ENCODE data around the gene BEAN1. TPM values are rescaled to one million over a fixed set of nuclear protein-coding genes. Genes with fewer than 3 reads are reported as not detected.
"Not testable (repeated sequence)": the region's sequence is repeated elsewhere in the genome, so short reads cannot be mapped to it uniquely, and the experiment has no call there.

Gene BEAN1
- polyA plus RNA-seq, 3 donors, result 0.10 to 0.34 (median 0.27) TPM

DNA sequence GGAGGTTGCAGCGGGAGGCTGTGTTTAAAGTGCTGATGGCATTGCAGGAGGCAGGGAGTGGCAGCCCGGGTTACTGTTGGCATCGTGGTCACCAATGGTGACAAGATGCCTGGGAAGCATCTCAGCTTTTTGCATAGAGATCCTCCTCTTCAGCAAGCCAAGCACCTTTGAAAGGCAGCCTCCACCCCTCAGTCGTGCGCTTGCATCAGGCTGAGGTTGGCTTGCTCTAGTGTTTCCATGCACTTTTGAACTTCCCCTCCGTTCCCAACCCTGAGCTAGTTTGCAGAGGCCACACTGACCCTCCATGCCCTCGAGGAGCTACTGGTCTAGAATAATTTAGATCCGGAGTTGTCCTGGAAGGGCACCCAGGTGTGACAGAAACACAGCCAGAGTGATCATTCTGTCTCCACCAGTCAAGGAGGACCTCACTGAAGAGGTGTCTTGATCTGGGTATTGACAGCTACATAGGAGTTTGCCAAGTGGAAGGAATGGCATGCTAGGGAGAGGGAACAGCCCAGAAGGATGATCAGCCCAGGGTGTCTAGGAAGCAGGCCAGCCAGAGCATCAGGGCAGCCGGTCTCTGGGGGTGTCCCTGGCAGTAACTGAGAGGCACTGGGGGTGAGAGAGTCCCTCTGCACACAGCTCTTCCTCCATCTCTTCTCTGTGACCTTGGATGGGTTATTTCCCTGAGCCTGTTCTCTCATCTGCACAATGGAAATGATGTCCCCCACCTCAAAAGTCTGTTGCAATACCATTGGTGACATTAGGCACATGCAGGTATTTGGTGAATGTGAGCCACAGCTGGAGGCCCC lies 7.7 kb downstream of the BEAN1 start:
- no peak overlapping the region for H3K27ac ChIP-seq (ENCODE audit: low read depth, low read length)
- WGBS, 3 donors, result 77 to 79% (median 78%) methylated on average over 9 of the region's 9 CpGs

DNA sequence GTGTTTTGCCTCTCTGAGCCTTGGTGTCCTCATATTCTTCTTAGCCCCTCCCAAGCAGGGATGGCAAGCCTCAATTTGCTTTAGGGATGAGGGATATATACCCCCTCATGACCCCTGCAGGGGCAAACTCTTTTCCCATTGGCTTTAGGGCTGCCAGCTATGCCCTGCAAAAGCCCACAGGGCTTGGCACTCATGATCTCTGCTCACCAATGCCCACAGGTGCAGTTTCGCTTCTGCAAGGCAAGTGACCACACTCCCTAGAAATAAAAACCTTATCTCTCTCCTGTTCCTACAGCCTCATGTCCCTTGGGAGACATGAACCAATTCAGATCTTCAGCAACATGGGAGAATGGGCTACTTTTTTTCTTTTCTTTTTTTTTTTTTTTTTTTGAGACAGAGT lies 8.8 kb downstream of the BEAN1 start:
- 96 to 100% (median 96%) methylated on average over 1 of the region's 1 CpG for WGBS, 3 donors
- no peak overlapping the region for H3K27ac ChIP-seq (ENCODE audit: low read depth, low read length)

DNA sequence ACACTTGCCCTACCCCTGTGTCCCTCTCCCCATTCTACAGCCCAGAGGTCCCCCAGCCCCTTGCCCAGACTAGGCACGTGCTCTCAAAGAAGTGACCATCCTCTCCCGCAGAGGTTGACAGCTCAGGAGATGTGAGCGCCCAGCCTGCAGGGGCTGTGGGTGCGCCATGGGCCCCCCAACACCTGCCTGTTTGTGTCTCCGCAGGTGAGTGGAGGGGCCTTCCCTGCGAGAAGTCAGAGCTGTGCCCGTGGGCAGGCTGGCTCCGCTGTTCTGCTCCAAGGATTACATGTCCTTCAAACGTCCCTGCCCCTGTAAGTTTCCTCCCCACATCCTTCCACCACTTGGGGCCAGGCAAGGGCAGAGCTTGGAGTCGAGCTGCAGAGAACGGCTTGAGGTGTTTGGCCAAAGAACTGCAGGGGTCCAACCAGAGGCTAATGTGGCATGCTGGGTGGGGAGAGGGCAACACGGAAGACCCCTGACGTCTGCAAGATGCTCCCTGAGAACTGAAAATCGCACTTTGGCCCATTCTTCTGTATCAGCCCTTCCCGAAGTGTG lies 10.4 kb downstream of the BEAN1 start:
- WGBS, 3 donors, result 68 to 76% (median 71%) methylated on average over 15 of the region's 15 CpGs
- H3K27ac ChIP-seq (ENCODE audit: low read depth, low read length), result no peak overlapping the region

DNA sequence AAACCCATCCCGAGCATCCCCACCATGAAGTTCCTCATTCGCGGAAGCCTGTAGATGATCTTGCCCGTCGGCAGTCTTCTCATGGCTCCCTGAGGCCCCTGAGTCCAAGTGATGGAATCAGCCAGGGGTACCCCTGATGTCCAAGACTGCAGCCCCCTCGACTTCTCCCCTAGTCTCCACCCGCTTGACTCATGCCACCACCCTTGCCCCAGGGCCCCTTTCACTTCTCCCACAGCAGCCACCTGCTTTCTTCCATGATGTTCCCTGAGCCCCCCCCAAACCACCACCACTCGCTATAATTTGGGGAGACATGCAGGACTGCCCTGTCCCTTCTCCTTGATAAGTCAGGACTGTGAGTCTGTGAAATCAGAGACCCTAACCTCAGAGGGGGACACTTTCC lies 11.4 kb downstream of the BEAN1 start:
- H3K27ac ChIP-seq (ENCODE audit: low read depth, low read length), result no peak overlapping the region
- WGBS, 3 donors, result 74 to 91% (median 86%) methylated on average over 8 of the region's 8 CpGs

DNA sequence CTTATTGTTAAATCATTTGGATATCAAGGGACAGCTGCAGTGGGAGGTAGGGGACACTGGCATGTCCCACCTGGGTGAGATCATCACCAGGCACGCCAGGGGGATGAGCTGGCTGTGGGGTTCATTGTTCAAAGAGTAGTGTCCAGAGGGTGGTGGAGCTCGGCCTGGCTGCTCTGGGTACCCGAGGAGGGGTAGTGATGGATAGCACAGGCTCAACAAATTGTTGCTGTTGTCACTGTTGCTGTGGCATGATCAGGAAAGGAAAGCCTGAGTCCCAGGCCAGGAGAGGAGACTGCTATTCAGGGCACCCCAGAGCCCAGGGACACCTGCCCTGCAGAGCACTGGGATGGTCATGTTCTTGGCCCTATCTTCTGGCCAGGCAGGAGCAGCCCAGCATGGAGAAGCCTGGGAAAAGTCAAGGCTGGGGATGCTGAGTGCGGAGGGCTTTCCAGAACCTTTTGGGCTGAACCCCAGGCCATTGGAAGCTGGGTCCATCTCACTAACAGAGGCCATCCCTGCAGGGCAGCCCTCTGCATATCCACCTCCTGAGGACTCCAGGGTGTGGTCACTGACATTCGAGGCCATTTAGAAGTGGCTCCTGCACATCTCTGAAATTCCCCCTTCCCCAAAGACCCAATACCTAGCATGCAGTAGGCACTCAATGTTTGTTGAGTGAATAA lies 12.1 kb downstream of the BEAN1 start:
- 58 to 86% (median 84%) methylated on average over 5 of the region's 5 CpGs for WGBS, 3 donors

DNA sequence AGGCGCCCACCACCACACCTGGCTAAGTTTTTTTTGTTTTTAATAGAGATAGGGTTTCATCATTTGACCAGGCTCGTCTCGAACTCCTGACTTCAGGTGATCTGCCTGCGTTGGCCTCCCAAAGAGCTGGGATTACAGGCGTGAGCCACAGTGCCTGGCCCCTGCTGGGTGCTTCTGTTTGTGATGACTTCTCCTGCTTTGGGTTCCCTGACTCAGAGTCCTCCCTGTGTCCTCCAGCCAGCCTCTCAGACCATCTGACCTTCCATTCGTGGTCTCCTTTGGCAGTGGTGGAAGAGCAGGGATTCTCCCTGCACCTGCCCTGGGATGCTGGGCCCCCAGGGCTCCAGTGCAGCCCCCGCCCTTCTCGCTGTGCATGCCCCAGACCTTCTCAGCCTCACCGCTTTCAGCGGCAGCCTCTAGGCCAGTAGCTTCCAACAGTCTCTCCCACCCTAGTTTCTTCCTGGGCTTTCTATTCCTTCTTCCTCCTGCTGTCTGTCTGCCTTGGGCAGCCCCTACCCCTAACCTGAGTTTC lies 13.2 kb downstream of the BEAN1 start:
- WGBS, 3 donors, result 73 to 91% (median 91%) methylated on average over 10 of the region's 10 CpGs
- no peak overlapping the region for H3K27ac ChIP-seq (ENCODE audit: low read depth, low read length)

More for the DNA sequence above, 12.1 kb downstream of the BEAN1 start:
- H3K27ac ChIP-seq (ENCODE audit: low read depth, low read length), result no peak overlapping the region

DNA sequence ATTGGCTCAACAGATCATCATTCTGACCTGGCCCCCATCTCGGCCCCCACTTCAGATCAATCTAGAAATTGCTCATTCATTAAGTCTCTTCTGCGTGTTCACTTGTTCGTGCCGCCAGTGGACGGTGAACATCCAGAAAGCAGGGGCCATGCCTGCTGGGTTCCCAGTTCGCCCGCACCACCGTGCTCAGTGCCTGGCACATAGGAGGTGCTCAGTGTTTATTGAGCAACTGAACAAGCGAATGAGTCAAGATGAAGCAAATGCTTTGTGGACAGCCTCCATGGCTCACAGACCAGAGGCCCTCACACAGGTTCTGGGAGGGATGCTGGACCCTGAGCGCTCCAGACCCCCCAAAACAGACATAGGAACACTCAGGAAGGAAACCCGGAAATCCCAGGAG lies 13.9 kb downstream of the BEAN1 start:
- no peak overlapping the region for H3K27ac ChIP-seq (ENCODE audit: low read depth, low read length)
- 80 to 91% (median 90%) methylated on average over 11 of the region's 11 CpGs for WGBS, 3 donors

DNA sequence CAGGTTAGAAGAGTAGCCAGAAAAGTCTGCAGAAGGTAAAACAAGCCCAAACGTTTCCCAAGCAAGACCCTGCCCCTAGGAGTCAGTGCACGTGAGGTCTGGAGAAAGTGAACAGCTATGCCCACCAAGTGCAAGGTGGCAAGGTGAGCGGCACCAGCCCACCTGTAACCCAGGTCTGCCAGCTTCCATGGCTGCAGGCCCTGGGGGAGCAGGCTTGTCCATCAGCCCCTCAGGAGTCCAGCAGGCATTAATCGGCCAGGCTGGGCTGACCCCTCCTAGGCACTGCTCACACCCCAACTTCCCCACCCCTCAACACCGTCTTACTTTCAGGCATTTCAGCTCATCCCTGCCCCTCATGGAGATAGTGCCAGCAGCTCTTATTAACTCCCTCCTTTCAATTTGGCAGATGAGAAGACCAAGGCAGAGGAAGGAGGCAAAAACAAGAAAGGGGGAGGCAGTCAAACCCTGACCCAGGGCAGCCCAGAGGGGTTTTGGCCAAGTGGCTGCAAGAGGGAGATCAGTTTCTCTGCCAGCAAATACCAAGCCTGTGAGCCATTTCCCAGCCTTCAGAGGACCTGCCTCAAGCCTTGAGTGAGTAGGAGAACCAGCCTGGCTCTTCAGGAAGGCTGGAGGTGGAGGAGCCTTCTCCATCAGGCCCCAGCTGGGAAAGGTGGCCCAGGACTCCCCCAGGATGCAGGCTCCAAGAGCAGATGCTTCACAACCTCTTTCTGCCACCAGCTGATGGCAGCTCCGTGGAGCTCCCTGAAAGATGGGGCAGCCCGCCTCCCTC lies 14.7 kb downstream of the BEAN1 start:
- H3K27ac ChIP-seq (ENCODE audit: low read depth, low read length), result no peak overlapping the region
- WGBS, 3 donors, result 64 to 79% (median 76%) methylated on average over 7 of the region's 7 CpGs

DNA sequence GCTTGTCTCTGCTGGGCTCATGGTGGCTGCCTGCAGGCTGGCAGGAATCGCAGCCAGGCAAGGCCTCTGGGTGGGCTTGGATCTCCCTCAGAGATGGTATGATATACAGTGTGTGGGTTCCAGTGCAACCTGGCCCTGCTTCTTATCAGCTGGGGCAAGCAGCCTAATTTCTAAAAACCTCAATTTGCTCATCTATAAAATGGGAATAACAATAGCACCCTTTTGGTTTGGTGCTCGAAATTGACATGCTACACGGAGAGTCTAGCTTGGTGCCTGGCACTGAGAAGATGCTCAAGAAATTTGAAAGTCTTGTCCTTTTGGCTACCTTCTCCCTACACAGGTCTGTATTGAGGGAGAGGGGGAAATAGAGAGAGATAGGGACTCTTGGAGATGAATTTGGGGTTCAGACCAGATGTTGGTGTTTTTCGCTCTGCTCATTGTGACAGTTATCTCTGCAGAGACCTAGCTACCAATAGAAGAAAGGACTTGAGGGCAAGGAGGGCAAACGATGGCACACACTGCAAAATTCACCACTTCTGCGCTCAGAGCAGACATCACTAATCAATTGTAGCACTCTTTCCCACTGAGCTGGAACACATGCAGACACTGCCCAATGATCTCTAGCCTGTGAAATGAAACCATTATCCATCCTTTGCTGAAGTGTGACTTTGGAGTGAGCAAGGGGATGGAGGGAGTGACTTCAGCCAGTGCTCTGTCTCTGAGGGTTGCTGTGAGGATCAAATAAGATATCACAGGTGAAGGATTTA lies 15.6 kb downstream of the BEAN1 start:
- no peak overlapping the region for H3K27ac ChIP-seq (ENCODE audit: low read depth, low read length)
- WGBS, 3 donors, result 69 to 85% (median 81%) methylated on average over 6 of the region's 6 CpGs

DNA sequence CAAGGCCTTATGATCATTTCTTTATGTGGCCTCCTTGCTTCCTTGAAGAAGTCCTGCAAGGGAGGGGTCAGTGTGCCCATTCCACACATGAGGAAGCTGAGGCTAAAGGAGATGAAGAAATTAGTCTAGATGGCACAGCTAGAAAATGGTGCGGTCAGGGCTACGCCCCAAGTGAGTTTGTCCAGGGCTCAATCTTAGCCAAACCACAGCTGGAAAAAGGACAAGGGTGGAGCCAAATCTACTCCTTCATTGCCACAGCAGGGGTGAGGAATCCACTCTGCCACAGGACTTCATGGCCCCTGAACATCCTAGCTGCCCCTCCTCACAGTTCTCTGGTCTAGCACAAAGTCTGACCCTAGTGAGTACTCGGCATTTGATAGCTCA lies 16.2 kb downstream of the BEAN1 start:
- H3K27ac ChIP-seq (ENCODE audit: low read depth, low read length), result no peak overlapping the region
- WGBS, 3 donors, result 88 to 91% (median 89%) methylated on average over 3 of the region's 3 CpGs

DNA sequence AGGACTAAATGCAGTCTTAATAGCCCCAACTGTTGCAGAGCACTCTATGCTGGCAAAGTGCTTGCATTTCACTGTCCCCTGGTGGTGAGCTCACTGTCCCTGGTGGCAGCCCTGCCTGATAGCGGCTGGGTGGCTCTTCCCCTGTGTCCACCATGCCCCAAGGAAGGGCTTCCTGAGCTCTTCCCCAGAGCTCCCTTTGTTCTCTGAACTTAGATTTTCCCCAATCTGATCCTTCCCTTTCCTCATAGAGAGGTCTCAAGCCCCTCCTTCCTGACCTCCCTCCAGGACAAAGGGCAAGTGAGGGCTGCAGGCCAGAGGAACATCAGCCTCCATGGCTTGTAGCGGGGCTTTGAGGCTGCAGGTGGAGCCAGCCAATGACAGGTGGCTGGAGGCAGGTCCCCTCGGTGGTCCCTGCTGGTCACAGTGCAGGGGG lies 17.0 kb downstream of the BEAN1 start:
- WGBS, 3 donors, result 61 to 74% (median 65%) methylated on average over 3 of the region's 3 CpGs
- H3K27ac ChIP-seq (ENCODE audit: low read depth, low read length), result no peak overlapping the region

DNA sequence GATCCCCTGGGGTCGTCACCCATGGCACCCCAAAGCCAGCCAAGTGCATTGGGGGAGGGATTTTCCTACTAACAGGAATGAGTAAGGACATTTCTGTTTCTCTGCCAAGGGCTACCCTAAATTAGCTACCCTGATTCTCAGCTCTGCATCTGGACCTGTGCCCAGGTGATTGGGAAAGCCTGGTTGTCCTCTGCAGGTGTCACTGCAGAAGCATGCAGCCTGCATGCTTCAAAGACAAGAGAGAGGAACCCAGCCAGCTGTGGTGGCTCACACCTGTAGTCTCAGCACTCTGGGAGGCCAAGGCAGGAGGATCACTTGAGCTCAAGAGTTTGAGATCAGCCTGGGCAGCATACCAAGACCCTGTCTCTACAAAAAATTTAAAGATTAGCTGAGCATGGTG lies 19.6 kb downstream of the BEAN1 start:
- no peak overlapping the region for H3K27ac ChIP-seq (ENCODE audit: low read depth, low read length)
- 80 to 94% (median 91%) methylated on average over 1 of the region's 1 CpG for WGBS, 3 donors

DNA sequence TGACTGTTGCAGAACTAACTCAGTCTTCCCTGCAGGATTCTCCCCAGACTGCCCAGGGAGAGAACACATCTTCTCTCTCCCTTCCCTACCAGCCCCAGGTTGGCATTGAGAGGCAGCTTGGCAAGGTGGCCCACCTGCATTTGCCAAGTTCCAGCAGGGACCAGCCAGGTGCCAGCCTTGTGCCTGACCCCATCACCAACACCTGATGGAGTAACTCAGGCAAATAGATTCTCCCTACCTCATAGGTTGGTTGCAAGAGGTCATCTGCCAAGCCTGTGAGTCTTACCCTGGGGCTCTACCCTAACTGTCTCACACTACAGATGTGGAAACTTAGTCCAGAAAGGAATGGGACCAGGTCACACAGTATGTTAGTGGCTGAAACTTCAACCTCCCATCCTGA lies 20.4 kb downstream of the BEAN1 start:
- no peak overlapping the region for H3K27ac ChIP-seq (ENCODE audit: low read depth, low read length)

DNA sequence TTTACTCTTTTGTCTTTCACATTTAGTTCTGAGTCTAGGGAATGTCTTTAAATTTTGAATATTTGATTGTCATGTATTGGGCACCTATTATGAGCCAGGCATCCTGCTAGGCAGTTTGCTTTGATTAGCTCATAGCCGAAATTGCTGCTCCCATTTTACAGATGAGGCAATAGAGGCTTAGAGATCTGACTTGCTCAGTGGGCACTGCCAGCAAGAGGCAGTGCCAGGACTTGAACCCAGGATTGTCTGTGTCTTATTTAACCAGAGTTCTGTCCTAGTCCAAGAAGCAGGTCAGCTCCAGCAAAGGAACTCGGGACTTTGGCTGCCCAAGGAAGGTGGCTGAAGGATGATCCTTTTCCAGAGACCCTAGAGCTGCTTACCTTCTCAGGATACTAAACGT lies 24.5 kb downstream of the BEAN1 start:
- H3K27ac ChIP-seq (ENCODE audit: low read depth, low read length), result no peak overlapping the region
- 82 to 88% (median 84%) methylated on average over 3 of the region's 3 CpGs for WGBS, 3 donors

DNA sequence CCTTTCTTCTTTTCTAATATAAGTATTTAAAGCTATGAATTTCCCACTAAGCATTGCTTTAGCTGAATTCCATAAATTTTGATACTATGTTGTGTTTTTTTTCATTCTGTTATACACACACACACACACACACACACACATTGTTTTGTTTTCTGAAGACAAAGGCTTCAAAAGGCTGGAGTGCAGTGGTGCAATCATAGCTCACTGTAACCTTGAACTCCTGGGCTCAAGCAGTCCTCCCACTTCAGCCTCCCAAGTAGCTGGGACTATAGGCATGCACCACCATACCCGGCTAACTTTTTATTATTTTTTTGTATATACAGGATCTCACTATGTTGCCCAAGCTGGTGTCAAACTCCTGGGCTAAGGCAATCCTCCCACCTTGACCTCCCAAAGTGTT lies 26.1 kb downstream of the BEAN1 start:
- 79 to 97% (median 96%) methylated on average over 1 of the region's 1 CpG for WGBS, 3 donors
- H3K27ac ChIP-seq (ENCODE audit: low read depth, low read length), result not testable (repeated sequence)

DNA sequence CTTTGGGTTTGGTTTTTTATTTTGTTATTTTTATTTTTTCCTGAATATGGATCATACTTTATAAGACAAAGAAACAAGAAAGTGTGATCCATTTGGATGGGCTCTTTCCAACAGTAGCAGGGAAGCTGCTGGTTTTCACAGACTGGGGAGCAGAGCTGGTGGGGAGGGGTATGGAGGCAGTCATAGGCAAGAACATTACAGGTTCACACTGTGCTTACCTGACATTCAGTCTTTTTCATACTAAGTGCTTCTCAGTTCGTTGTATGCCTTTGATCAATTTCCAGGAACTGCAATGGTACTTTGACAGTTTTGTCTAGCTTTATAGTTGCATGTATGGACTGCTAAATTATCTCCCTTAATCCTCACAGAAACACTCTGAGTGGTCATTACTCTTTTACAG lies 27.7 kb downstream of the BEAN1 start:
- WGBS, 3 donors, result 57 to 68% (median 68%) methylated on average over 1 of the region's 1 CpG

DNA sequence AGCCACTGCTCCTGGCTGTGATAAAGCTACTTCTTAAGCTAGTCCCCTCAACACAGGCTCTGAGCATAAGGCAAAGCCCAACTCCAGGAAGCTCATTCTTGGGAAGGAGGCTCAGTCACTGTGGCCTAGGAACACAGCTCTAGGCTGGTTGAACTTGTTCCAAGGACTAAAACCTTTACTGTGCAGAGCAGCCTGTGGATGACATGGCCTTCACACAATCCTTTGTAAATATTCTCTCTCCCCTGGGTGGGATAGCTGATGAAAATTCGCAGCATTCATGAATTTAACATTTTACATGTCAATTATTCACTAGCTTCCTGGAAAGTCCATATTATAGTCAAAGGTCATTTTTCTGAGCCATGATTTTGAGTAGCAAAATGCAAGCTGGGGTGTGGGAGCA lies 28.9 kb downstream of the BEAN1 start:
- no peak overlapping the region for H3K27ac ChIP-seq (ENCODE audit: low read depth, low read length)
- 38 to 96% (median 93%) methylated on average over 1 of the region's 1 CpG for WGBS, 3 donors

More for the DNA sequence above, 27.7 kb downstream of the BEAN1 start:
- no peak overlapping the region for H3K27ac ChIP-seq (ENCODE audit: low read depth, low read length)

DNA sequence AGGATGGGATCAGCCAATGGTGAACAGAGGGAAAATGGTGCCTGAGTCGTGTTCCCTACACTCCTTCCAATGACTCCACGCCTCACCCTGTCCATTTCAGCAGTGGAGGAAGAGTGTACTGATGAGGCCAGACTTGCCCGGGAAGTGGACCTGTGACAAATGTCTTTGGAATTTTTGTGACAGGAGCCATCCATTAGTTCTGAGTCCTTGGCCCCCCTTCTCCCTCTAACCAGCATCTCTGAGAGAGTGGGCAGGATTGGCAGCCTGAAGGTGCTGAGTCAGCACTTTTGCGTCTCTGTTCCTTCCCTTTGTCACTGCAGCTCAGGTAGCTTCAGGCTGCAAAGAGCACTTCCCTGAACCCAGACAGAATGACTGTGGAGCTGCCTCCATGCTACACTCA lies 30.8 kb downstream of the BEAN1 start:
- H3K27ac ChIP-seq (ENCODE audit: low read depth, low read length), result no peak overlapping the region
- WGBS, 3 donors, result 38 to 51% (median 51%) methylated on average over 4 of the region's 4 CpGs
